Fibroblast of skin of back (primary cell): ENCODE results near the gene PRMT2. TPM values are rescaled to one million over a fixed set of nuclear protein-coding genes. Genes with fewer than 3 reads are reported as not detected.

Source experiments
- DNase-seq: peaks from one replicate; pipeline ENCODE4 v3.0.0-alpha.2; 2013
- polyA plus RNA-seq, 2 experiments: library from polyadenylated mRNA; unstranded; fragments of 120-200 nt; gene quantifications; one replicate each; pipeline ENCODE4 v1.2.1, GENCODE V29; 2013; ENCODE audit not compliant: insufficient read length in 2 of 2

PRMT2 gene
- polyA plus RNA-seq (2013, experiment 1 of 2; ENCODE audit: insufficient read length), result 112 TPM
- polyA plus RNA-seq (2013, experiment 2 of 2; ENCODE audit: insufficient read length), result 132 TPM

- peak; percentile 95 for DNase-seq
Measured at GRCh38 chr21:46635324-46636180, at the start of gene PRMT2. Gene PRMT2 (plus strand): TSS chr21:46635674. CDS start chr21:46636952, 1,278 bp downstream.

GRCh38 chr21:46594276-46594675 is 41.2 kb upstream of the PRMT2 start:
- no peak for DNase-seq

GRCh38 chr21:46596201-46596600 is 39.3 kb upstream of the PRMT2 start:
- no peak for DNase-seq

DNA sequence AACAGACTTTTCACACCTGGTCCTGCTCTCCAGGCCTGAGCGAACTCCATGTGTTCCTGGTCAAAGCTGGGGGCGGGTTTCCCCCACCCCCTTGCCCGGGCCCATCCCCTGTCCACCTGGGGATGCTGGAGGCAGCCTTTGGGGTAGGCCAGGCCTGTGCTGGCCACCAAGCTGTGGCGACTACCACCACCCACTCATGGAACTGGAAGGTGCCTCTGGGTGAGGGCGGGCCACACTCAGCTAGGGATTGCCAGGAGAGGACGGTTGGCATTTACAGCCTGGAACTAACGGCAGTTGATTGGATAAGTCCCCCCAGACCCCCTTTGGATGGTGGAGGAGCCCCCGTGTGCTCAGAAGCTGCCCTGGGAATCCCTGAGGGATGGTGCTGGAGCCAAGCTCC is 38.4 kb upstream of the PRMT2 start:
- DNase-seq, result no peak

DNA sequence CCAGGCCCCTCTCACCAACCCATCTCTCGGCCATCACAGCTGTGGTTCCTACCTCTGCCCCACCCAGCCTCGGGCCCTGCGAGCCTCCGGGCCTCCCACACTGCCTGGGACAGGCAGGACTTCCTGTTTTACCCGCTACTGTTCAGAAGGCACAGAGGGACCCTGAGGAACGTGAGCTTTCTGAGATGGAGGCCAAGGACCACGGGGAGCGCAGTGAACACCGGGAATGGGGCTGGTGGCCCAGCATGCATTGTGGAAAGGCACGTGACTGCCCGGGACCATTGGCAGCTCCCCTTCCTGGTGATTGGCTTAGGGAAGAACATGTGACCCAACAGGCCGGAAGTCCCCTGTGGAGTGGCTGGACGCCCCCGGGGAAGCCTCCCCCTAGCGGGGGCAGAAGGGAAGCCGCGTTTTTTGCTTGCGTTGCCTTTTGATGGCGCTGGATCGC is 37.6 kb upstream of the PRMT2 start:
- DNase-seq, result no peak

DNA sequence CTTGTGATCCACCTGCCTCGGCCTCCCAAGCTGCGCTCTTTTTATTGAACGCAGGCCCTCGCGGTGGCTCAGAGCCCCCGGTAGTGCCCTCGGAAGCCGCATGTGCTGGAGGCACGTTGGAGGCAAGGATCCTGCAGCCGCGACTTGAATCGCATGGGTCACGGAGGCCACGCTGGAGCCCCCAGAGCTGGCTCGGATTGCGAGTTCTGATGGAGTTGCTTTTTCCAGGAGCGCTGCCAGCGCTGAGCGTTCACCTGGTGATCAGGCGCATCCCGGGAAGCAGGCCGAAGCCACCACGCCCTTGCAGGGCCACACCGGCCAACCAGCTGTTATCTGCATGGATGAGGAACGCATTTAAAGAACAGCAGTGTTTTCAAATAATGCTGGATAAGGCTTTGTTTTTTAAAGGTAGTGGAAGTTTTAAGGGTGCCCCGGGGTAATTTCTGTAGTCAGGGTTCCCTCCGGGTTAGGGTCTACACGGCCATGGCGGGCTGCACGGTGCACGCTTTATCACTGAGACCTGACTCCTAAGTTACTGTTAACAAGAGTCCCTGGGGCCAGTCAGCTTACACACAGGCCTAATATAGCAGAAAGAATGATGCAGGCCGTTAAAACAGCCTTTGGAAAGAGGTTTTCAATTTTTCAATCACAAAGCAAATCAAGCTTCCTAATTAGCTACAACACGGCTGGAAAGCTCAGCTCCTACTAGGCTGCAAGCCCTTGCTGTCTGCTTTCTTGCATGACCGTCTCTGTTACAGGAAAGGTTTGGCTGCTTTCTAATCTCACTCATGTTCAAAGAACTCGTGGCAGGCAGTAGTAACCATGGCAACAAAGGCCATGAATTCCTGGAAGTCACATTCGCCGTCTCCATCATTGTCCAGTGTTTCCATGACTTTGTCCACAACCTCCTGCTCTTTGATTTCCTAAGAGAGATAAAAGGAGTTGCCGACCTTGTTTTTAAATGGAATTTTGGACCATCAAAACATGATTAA is 36.6 kb upstream of the PRMT2 start:
- DNase-seq, result peak; percentile 86

- no peak for DNase-seq
Measured at GRCh38 chr21:46600305-46600704, 35.2 kb upstream of the PRMT2 start.

DNA sequence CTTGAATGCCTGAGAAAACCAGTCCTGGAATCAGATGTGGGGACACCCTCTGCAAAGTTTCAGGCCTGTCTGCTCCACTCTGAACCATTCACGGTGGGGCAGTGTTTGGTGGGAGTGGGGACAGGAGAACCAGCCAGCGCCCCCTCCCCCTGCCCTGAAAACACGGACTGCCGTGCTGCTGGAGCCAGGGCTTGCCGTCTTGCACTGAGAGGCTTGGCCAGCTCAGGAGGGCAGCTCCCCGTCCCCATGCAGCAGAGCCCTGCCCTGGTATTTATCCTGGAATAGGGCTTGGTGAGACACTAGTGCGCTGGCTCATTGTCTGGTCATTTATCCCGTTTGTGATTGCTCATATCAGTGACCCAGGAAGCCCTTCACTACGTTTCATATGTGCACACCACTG is 34.5 kb upstream of the PRMT2 start:
- no peak for DNase-seq

DNA sequence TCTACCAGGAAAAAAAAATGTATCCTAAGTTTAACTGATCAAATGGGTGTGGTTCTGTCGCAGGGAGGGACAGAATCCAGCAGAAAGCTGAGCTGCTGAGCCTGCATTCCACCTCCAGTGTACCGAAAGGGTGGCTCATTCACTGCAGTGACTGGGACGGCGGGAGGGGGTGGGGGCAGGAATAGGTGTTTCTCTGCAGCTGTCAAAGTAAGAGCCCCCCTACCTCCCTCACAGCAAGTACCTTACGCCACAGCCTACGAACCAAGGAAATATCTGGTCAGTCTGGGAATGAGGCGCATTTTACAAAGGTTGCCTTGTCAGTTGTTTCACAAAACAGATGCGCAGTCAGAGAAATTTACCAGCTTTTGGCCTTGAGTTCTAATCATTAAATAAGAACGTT is 32.2 kb upstream of the PRMT2 start:
- DNase-seq, result peak; percentile 17

DNA sequence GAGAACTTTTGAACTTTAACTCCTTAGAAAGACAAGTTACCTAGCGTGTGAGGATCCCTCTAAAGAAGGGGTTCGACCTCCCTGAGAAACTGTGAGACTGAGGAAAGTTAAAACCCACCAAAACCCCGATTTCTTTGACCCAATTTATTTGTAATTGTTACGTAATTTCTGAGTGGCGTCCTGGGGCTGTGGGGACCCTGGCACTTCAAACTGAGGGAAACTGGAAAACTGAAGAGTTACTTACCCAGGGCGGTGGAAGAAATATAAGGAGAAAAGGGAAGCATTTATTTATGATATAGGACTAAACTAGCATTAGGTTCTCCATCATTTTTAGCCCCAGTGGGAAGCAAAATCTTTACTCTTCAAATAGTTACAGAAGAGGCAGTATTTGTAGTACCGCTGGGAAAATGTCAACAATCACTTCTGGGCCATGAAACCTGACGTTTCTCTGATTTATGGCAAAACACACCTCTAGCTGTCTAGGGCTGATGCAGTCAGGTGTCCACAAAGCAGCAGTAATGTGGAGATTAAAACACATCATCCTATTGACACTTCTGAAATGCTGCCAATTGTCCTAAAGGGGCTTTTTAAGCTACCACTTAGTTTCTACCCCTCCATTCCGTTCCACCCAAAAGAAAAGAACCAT is 31.0 kb upstream of the PRMT2 start:
- DNase-seq, result no peak

DNA sequence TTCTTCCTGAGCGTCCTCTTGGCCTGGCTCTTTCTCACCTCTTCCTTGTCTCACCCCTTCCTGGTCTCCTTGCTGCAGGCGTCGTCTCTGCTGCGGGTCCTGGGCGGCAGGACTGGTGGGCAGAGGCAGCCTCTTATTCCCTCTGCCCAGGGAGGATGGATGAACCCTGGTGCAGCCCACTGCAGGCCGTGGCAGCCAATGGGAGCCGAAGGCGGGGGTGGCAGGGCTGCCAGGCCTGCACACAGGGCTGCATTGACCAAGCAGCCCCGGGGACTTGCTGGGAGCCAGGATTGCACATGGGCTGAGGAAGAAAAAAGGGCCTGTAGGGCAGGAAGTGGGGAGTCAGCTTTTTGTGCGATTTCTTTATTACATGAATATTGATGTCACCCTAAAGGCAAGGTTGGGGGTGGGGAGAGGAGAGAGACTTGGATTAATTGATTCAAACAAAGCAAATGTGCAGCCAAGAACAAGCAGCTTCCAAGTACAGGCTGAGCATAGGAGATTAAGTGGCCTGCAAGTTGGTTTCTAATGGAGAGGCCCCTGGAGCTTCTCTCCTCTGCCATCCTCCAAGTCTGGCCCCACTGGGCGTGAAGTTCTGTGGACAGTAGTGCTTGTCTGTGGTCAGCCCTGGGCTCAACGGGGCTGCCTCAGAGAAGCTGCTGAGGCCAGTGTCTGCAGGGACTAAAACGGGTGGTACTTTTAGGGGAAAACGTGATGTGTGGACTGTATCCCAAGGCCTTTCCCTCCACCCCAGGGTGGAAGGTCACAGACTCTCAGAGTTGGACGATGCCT is 30.3 kb upstream of the PRMT2 start, which contains the start of gene S100B:
Gene S100B, minus strand, starts transcription at position 108 of the 792 bp plus-strand sequence. CDS start 2,667 bp downstream, outside the sequence.
- no peak for DNase-seq

DNA sequence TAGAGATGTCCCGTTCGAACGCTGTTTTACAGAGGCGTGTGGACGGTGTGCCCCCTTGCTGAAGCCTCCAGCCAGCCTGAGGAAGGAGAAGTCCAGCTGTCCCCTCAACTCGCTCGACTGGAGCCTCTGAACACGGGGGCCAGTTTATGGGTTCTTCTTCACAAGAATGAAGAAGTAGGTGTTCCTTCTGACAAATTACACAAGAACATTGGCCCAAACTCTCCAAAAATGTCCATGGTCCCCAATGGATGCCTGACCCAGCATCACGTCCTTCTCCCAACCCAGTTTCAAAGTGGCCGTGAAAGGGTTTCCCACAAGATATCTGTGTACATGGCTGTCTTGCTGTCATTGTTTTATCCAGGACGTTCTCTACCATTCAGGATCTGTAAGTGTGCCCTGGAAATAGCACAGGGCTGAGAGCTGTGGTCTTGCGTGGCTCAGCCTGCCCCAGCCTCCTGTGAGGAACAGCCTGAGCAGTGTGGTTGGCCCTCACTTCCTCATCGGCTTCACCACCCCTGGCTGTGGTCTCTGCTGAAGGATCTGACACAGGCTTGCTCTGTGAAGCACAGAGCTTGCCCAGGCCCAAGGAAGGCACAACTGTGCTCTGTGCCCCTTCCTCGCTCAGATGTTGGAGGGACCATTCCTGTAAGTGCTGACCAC is 29.6 kb upstream of the PRMT2 start:
- no peak for DNase-seq

- DNase-seq, result no peak
Measured at GRCh38 chr21:46606427-46606813, 29.1 kb upstream of the PRMT2 start.

DNA sequence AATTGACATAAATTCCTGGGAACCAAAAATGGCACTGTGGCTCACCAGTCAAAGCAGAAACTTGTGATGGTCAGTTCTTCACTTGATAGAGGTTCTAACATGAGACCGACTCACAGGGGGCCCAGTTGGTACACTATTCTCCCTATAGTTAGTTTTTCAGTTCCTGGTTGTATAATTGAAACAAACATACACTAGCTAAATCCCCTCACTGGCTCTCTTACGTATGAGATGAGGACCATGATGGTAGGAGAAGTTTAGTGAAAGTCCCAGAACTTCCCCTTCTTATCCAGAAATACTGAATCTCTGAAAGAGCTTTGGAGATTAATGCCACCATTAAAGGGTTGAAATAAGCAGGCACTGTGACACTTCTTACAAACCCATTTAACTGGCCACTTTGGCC is 27.8 kb upstream of the PRMT2 start:
- DNase-seq, result no peak

DNA sequence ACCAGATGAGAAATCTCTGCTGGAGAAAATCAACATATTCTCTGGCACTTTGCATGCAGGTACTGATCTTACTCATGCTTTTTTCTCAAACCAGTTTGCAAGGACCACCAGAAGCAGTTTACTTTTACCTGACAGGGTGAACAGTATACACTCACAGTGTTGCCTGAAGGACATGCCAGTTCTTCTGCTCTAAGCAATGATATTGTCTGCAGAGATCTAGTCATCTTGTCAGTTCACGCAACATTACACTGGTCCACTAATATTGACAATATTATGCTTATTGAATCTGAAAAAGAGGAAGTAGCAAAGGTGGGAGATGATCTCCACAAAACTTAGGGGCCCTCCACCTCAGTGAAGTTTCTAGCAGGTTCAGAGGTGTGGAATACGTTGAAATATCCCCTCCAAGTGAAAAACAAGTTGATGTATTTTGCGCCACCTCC is 26.8 kb upstream of the PRMT2 start:
- no peak for DNase-seq

DNA sequence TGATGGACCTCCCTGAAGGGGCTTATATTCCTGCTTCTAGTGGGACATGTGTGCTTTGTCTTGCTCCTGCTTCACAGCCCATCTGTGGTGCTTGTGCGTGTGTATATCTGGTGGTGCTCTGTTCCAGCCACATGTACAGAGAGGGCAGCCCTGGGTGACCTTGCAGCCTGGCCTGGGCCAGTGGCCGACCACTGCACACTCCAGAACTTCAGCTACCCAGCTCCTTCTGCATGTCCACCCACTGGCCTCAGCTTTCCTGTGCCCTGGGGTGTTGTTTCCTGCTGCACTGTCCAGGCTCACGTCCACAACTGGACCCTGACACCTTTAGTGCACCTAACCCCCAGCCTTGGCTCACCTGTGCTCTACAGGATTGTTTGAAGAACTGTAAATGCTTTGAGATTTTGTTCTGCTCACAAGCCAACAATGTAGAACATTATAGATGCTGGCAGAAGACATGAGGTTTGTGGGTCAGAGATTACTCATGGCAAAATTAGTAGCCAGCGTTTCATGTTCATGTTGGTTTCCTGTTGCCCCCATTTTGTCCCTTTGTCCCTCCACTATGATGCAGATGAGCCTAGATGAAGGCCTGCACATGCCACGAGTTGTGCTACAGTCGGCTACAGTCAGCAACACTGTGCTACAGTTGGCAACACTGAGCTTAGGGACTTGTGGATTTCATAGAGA is 25.3 kb upstream of the PRMT2 start:
- no peak for DNase-seq

GRCh38 chr21:46613391-46613790 is 22.1 kb upstream of the PRMT2 start:
- DNase-seq, result no peak

- DNase-seq, result no peak
Measured at GRCh38 chr21:46616050-46616449, 19.4 kb upstream of the PRMT2 start.

DNA sequence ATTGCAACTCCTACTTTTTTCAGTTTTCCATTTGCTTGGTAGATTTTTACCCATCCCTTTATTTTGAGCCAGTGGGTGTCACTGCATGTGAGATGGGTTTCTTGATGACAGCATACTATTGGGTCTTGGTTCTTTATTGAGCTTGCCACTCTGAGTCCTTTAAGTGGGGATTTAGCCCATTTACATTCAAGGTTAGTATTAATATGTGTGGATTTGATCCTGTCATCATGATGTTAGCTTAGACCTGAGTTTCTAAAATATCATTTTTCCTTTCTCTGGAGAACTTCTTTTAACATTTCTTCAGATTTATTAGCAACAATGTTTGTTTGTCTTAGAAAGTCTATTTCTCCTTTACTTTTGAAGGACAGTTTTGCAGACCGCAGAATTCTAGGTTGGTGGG is 18.8 kb upstream of the PRMT2 start:
- DNase-seq, result no peak
